GM12873 (cell line): ENCODE measurements around the gene GABBR2.

Experiments used
- TF ChIP-seq, protein P1 (sequence below): IDR thresholded peaks from 2 replicates; pipeline ENCODE4 v1.5.1; 2012; ENCODE audit warnings: low read depth, mild to moderate bottlenecking, moderate library complexity, low read length, control low read depth; ENCODE audit not compliant: insufficient read depth; ENCODE audit errors: missing control alignments

Gene GABBR2

DNA sequence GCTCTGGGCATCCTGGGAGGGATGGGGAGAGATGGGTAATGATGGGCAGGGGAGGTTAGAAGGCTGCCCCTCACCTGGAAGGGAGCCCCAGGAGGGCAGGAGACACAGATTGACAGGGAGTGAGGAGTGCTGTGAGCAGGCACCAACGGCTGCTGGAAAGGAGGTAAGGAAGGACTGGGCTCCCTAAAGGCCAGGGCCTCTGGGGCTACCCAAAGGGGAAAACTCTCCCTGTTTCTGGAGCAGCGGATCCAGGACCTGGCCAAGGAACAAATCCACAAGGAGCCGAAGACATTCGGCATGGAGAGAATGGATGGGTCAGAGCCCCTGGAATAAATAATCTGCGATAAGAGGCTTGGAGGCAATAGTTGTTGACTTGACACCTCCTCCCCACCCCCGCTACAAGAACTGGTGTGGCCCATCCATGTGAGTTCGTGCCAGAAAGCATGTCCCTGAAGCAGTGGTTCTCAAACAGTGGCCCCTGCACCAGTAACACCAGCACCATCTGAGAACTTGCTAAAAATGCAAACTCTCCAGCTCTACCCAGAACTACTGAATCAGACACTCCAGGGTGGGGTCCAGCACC lies 208.3 kb downstream of the GABBR2 start:
- TF ChIP-seq, protein P1, sequence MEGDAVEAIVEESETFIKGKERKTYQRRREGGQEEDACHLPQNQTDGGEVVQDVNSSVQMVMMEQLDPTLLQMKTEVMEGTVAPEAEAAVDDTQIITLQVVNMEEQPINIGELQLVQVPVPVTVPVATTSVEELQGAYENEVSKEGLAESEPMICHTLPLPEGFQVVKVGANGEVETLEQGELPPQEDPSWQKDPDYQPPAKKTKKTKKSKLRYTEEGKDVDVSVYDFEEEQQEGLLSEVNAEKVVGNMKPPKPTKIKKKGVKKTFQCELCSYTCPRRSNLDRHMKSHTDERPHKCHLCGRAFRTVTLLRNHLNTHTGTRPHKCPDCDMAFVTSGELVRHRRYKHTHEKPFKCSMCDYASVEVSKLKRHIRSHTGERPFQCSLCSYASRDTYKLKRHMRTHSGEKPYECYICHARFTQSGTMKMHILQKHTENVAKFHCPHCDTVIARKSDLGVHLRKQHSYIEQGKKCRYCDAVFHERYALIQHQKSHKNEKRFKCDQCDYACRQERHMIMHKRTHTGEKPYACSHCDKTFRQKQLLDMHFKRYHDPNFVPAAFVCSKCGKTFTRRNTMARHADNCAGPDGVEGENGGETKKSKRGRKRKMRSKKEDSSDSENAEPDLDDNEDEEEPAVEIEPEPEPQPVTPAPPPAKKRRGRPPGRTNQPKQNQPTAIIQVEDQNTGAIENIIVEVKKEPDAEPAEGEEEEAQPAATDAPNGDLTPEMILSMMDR: no peak

DNA sequence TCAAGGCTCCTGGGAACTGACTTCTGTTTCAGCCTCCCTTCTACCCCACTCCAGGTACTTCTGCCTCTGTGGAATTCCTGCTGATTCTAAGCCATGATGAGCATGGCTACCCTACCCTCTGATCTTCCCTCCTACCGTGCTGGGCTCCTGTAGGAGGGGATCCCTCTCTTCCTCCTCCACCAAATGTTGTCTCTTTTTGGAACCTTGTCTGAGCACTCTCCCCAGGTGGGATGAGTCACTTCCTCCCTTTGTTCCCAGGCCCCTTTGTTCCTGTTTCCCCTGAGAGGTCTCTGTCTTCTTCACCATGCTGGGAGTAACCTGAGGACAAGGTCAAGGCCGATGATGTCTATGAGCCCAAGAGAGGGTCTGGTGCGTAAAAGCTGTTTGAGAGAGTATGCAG lies 213.2 kb downstream of the GABBR2 start:
- TF ChIP-seq, protein P1: no peak

DNA sequence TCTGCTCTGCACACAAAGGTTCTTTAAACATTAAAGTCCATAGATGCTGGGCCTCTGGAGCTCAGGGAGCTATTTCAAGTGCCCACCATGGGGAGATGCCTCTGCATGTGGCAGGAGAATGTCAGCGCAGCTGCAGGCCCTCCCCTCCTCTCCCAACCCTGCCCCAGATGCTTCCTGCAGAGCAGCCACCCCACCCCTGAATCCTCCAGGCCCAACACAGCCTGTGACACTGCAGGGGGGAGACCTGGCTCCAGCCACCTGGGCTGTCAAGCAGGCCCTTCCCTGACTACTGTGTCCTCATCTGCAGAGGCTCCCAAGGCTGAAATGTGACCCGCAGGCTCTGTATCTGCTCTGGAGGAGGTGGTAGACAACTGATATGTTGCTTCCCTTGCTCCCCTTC lies 213.9 kb downstream of the GABBR2 start:
- TF ChIP-seq, protein P1: no peak

DNA sequence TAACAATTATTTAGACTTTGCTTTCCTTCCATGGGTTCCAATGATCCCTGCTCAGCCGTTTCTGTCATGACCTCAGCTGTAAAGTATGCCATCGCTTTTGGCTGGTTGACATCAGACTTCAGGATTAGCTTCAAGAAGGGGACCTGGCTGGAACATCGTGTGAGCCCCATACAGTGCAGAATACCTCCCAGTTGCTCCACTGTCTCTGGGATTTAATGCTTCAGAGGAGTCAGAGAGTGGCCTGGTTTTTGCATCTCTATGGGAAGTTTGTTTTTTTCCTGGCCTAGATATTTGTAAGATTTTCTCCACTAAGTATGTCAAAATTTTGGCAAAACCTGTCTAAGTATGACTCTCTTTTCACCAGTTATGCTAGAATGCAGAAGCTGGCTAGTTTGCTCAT lies 216.9 kb downstream of the GABBR2 start:
- TF ChIP-seq, protein P1: no peak

DNA sequence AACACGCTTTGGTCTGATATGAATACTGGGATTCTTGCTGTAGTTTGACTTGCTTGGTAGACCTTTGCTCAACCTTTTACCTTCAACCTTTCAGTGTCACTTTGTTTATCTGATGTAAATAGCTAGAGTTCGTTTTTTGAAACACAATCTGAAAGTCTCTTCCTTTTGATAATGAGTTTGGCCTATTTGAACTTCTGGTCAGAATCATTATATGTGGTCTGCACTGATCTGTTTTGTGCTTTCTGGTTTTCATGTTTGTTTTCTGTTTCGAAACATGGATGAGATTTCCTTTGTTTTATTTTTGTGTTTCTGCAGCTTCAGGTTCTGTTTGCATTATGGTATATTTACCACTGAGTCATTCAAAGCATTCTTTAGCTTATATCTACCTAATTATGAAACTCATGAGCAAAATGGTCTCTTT lies 217.5 kb downstream of the GABBR2 start:
- TF ChIP-seq, protein P1: no peak

DNA sequence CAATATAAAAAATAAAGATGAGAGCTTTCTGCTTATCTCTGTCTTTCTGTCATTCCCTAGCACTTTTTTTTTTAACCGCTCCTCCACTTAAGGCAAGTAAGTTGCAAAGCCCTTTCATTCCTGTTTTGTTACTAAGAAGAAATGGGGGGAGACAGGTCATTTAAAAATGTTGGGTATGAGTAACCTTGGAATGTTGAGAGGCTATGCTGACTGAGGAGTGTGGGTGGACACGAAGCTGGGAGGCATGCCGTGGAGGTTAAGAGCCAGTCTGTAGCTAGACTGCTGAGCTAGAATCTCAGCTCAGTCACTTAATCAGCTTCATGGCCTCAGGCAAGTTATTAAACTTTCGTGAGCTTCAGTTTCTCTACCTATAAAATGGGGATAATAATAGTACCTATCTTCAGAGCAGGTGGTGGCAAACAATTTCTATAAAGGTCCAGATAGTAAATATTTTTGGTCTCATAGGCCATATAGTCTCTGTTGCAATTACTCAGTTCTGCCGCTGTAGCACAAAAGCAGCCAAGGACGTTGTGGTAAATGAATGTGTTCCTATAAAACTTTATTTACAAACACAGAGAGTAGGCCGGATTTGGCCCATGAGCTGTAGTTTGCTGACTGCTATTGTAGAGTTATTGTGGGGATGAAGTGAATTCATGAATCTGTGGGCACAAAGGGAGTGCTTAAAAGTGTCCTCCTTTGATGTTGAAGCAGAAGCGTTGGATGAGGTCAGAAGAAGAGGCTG lies 220.0 kb downstream of the GABBR2 start:
- TF ChIP-seq, protein P1: no peak

DNA sequence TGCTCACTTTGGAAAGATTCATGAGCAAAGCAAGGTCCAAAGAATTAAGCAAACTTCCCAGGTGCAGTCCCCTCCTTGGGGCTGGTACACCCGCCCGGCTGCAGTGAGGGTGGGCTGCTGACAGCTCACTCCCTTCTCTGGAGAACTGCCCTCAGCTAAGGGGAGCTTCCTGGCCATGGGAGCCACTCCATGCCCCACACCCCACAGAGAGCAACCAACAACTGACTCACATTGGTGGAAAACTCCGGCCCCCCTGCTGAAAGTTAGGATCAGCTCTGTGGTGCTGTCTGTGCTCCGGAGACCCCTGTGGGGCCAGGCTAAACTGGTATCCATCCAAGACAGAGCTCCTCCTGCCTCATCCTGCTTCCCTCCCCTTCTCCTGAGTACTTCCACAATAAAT lies 223.0 kb downstream of the GABBR2 start:
- TF ChIP-seq, protein P1: no peak
